Large intestine (tissue), 3 donors: ENCODE measurements around the gene RGS14. TPM values are rescaled to one million over a fixed set of nuclear protein-coding genes. Genes with fewer than 3 reads are reported as not detected.

Source experiments
- DNase-seq, 2 donors: peaks; one replicate each; pipeline versions ENCODE4 v3.0.0 to v3.0.0-alpha.2; 2013
- H3K27ac ChIP-seq: one replicate; pipeline ENCODE4 v1.5.1; 2013; ENCODE audit warnings: low read length
- H3K27me3 ChIP-seq: 2 replicates; pipeline ENCODE4 v1.6.1; 2013; ENCODE audit warnings: low read length; ENCODE audit not compliant: control insufficient read depth, insufficient read depth
- H3K36me3 ChIP-seq: 2 replicates; pipeline ENCODE4 v1.6.1; 2013; ENCODE audit warnings: low read length; ENCODE audit not compliant: control insufficient read depth, insufficient read depth
- H3K4me1 ChIP-seq: one replicate; pipeline ENCODE4 v1.6.1; 2013; ENCODE audit warnings: low read length; ENCODE audit not compliant: control insufficient read depth, insufficient read depth
- H3K4me3 ChIP-seq: one replicate; pipeline ENCODE4 v1.5.1; 2013; ENCODE audit warnings: low read length
- H3K9me3 ChIP-seq: one replicate; pipeline ENCODE4 v1.6.1; 2013; ENCODE audit warnings: mild to moderate bottlenecking, low read depth, low read length, moderate library complexity; ENCODE audit not compliant: control insufficient read depth
- WGBS: methylation state at CpG from one replicate; pipeline ENCODE4 v1.1.5; 2013; ENCODE audit warnings: low lambda C conversion rate; ENCODE audit not compliant: insufficient coverage; 5-methylcytosine and 5-hydroxymethylcytosine counted together
- polyA plus RNA-seq: library from polyadenylated mRNA; unstranded; fragments of 120-200 nt; gene quantifications from one replicate; pipeline ENCODE4 v1.2.1, GENCODE V29; 2013

The RGS14 gene
- polyA plus RNA-seq, 1 donor, result 20.0 TPM

GRCh38 chr5:177346820-177347219 is 10.9 kb upstream of the RGS14 start:
- Histone ChIP-seq H3K27ac (no peak overlapping the region), H3K9me3 (no peaks in the 10 kb centered on the region), H3K4me3 (no peak overlapping the region), H3K27me3 (no peaks in the 10 kb centered on the region), H3K36me3 (peaks cover 32% of the 10 kb centered on the region), H3K4me1 (peaks cover 12% of the 10 kb centered on the region)
- DNase-seq, result no peak
- 92% methylated on average over 3 of the region's 4 CpGs for WGBS

DNA sequence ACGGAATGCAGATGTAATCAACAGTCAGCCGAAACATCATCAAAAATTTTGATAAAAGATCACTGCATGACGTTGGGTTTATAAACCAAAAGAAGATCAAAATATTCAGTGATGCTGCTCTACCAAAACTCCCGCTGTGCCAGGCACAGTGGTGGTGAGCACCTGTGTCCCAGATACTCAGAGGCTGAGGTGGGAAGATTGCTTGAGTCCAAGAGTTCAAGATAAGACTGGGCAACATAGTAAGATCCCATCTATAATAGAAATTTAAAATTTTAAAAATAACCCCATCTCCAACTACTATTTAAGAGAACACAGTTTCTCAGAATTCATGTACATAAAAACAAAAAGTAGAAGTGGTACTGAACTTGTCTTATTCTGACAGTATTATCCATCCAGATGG is 10.0 kb upstream of the RGS14 start:
- H3K9me3 ChIP-seq, result no peaks in the 10 kb centered on the region
- no peak overlapping the region for H3K27ac ChIP-seq
- WGBS, result 83% methylated on average over 1 of the region's 4 CpGs
- no peak for DNase-seq
- no peaks in the 10 kb centered on the region for H3K27me3 ChIP-seq
- peaks cover 27% of the 10 kb centered on the region for H3K36me3 ChIP-seq
- H3K4me1 ChIP-seq, result peaks cover 14% of the 10 kb centered on the region
- H3K4me3 ChIP-seq, result no peak overlapping the region

GRCh38 chr5:177349362-177349647 is 8.4 kb upstream of the RGS14 start:
- H3K27ac ChIP-seq, result no peak overlapping the region
- WGBS, result no CpG with 5 or more reads among the region's 3 CpGs
- peaks cover under 1% of the 10 kb centered on the region for H3K27me3 ChIP-seq
- no peak for DNase-seq
- H3K9me3 ChIP-seq, result no peaks in the 10 kb centered on the region
- no peak overlapping the region for H3K4me3 ChIP-seq
- peaks cover 26% of the 10 kb centered on the region for H3K36me3 ChIP-seq
- H3K4me1 ChIP-seq, result peaks cover 14% of the 10 kb centered on the region

DNA sequence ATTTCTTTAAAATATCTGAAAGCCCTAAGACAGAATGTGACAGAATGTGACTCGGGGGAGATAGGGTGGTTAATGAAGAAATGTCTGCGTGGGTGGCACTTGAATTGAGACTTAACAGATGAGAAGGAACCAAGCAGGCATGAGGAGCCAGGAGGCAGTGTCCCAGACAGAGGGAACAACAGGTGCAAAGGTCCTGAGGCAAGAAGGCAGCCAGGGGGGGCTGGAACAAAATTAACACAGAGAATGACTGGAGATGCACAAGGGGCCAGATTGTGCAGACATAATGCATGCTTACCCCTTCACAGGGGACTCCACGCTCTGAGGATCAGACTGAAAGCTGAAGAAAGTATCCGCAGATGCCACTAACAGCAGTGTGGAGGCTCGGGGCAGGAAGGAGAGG is 8.0 kb upstream of the RGS14 start:
- Histone ChIP-seq H3K27ac (no peak overlapping the region), H3K9me3 (no peaks in the 10 kb centered on the region), H3K4me1 (peaks cover 14% of the 10 kb centered on the region), H3K4me3 (no peak overlapping the region), H3K27me3 (peaks cover 3% of the 10 kb centered on the region), H3K36me3 (peaks cover 26% of the 10 kb centered on the region)
- 83% methylated on average over 1 of the region's 5 CpGs for WGBS
- no peak for DNase-seq

- Histone ChIP-seq H3K27ac (peak overlapping the region; percentile 80), H3K4me1 (peaks cover 14% of the 10 kb centered on the region), H3K4me3 (peak overlapping the region; percentile 91), H3K9me3 (no peaks in the 10 kb centered on the region), H3K36me3 (peaks cover 25% of the 10 kb centered on the region), H3K27me3 (peaks cover 5% of the 10 kb centered on the region)
- no peak for DNase-seq
- no CpG with 5 or more reads among the region's 19 CpGs for WGBS
Observed at GRCh38 chr5:177350776-177351391, 6.8 kb upstream of the RGS14 start.

DNA sequence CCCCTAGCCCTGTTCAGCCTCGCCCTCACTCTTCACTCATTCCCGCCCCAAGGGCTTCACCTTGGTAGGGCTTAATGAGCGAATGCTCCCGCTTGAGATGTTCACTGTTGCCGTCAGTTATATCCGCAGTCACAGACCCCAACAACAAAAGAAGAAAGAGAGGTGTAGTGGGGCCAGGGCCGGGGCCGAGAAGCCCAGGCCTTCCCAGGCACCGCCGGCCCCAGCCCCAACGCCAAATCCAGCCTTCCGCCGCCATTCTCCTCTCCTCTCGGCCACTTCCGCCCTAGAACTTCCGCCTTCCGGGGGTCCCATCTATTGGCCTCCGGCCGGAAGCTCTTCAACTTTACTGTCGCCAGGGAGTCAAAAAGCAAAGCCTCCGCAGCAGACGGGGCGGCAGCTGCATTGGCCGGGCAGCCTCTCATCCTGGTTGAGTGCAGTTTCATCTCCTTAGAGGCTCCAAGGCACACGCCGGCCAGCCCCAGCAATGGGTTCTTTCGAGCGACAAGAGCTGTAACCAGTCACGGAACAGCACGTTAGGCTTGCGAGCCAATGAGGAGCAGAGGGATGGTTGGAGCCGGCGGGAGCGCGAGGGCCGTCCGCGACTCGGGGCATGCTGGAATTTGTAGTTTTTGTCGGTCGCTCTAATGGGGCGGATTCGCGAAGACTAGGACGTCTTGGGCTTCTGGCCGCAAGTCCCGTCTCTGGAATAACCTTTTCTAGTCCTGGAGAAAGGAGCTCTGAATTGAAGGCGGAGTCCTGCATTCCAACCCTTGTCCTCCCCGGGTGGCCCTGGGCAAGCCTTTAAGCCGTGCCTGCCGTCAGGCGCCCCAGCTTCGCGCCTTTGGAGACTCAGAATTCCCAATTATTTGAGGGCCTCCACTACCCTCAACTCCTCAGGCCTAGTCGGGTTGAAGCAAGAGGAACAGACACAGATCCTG is 6.1 kb upstream of the RGS14 start, which contains the start of gene LMAN2:
Gene LMAN2 (minus strand): TSS at position 277 of the 938 bp plus-strand sequence. CDS start 21 bp downstream, at position 256.
- H3K4me1 ChIP-seq, result peaks cover 14% of the 10 kb centered on the region
- H3K4me3 ChIP-seq, result peak within 1 kb of the TSS; percentile 91
- H3K27ac ChIP-seq, result peak within 1 kb of the TSS; percentile 80
- no CpG with 5 or more reads among the region's 55 CpGs for WGBS
- peak; percentile 91 to 98 for DNase-seq
- H3K36me3 ChIP-seq, result peaks cover 22% of the 10 kb centered on the region
- H3K9me3 ChIP-seq, result no peaks in the 10 kb centered on the region
- H3K27me3 ChIP-seq, result peaks cover 7% of the 10 kb centered on the region

GRCh38 chr5:177353093-177353492 is 4.6 kb upstream of the RGS14 start:
- WGBS, result 100% methylated on average over 1 of the region's 5 CpGs
- peaks cover 11% of the 10 kb centered on the region for H3K36me3 ChIP-seq
- no peak overlapping the region for H3K27ac ChIP-seq
- no peaks in the 10 kb centered on the region for H3K9me3 ChIP-seq
- no peak overlapping the region for H3K4me3 ChIP-seq
- H3K27me3 ChIP-seq, result peaks cover 12% of the 10 kb centered on the region
- DNase-seq, result no peak
- H3K4me1 ChIP-seq, result peaks cover 14% of the 10 kb centered on the region

- Histone ChIP-seq H3K4me1 (peaks cover 14% of the 10 kb centered on the region), H3K36me3 (peaks cover 7% of the 10 kb centered on the region), H3K9me3 (no peaks in the 10 kb centered on the region), H3K27me3 (peaks cover 16% of the 10 kb centered on the region), H3K27ac (no peak overlapping the region), H3K4me3 (no peak overlapping the region)
- WGBS, result 100% methylated on average over 1 of the region's 3 CpGs
- DNase-seq, result no peak
Observed at GRCh38 chr5:177354256-177354655, 3.5 kb upstream of the RGS14 start.

- Histone ChIP-seq H3K9me3 (no peaks in the 10 kb centered on the region), H3K27ac (no peak overlapping the region), H3K4me3 (no peak overlapping the region), H3K4me1 (peaks cover 14% of the 10 kb centered on the region), H3K36me3 (peaks cover 5% of the 10 kb centered on the region), H3K27me3 (peaks cover 16% of the 10 kb centered on the region)
- DNase-seq, result no peak
- WGBS, result no CpG with 5 or more reads among the region's 3 CpGs
Observed at GRCh38 chr5:177354711-177355110, 3.0 kb upstream of the RGS14 start.

DNA sequence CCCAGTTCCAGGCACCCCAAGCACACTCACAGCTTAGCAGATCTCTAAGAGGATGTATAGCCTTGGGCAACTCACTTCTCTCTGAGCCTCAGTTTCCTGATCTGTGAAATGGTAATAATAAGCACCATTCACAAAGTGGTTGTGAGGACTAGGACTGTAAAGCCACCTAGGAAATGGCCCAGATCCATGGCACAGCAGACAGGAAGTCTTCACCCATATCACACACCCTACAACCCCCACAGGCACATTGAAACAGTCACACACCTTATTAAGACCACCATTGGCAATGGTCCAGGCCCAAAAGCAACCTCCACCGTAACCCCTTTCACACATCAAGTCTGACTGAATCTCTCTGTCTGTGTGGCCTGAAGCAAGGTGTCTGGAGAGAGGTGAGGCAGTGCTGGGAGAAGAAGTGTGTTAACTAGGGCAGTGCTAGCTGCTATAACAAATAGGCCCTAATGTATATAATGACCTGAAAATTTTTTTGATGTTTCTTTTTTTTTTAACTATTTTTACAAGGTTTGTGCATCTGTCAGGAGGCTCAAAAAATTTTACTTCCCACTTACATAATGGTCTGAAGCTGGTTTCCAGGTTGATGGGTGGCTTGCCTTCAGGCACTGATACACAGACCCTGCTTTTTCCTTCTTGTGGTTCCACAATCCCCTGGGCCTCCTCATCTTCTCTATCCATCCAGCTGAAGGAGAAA is 2.4 kb upstream of the RGS14 start:
- no peaks in the 10 kb centered on the region for H3K9me3 ChIP-seq
- no CpG with 5 or more reads among the region's 1 CpG for WGBS
- no peak overlapping the region for H3K27ac ChIP-seq
- H3K36me3 ChIP-seq, result no peaks in the 10 kb centered on the region
- H3K4me1 ChIP-seq, result peaks cover 8% of the 10 kb centered on the region
- no peak for DNase-seq
- H3K27me3 ChIP-seq, result peaks cover 16% of the 10 kb centered on the region
- H3K4me3 ChIP-seq, result no peak overlapping the region
